NCI-H146 (cell line): Measurements from ENCODE around the gene LYZL6.

Experiments
- DNase-seq: peaks from one replicate; lab custom pipeline; 2025; lab: John Stamatoyannopoulos, UW

The LYZL6 gene

GRCh38 chr17:35943537-35943936 is at the start of gene LYZL6:
Gene LYZL6 (minus strand): TSS chr17:35943713. CDS start chr17:35939356, 4,357 bp downstream.
- no peak for DNase-seq

- no peak for DNase-seq
These were observed 47.6 kb upstream of the LYZL6 start for GRCh38 chr17:35991075-35991474.

GRCh38 chr17:35988164-35988563 is 44.7 kb upstream of the LYZL6 start:
- DNase-seq = no peak

GRCh38 chr17:35986643-35987042 is 43.1 kb upstream of the LYZL6 start, which contains the start of gene CCL14:
Gene CCL14 (minus strand): TSS chr17:35986729. CDS start chr17:35986649, 80 bp downstream.
- no peak for DNase-seq

GRCh38 chr17:35984140-35984539 is 40.6 kb upstream of the LYZL6 start:
- DNase-seq = no peak

GRCh38 chr17:35982409-35983191 is 39.1 kb upstream of the LYZL6 start:
- no peak for DNase-seq

GRCh38 chr17:35981908-35982330 is 38.4 kb upstream of the LYZL6 start:
- DNase-seq = no peak

- no peak for DNase-seq
These were observed 37.7 kb upstream of the LYZL6 start, which contains the start of gene CCL16 for GRCh38 chr17:35981246-35981645. Gene CCL16 (minus strand): TSS chr17:35981497. CDS start chr17:35981420, 77 bp downstream.

- DNase-seq = no peak
These were observed 34.8 kb upstream of the LYZL6 start for GRCh38 chr17:35978346-35978745.

- DNase-seq = no peak
These were observed 34.0 kb upstream of the LYZL6 start for GRCh38 chr17:35977509-35977908.

GRCh38 chr17:35973333-35974260 is 30.1 kb upstream of the LYZL6 start:
- no peak for DNase-seq

- DNase-seq = no peak
These were observed 29.4 kb upstream of the LYZL6 start for GRCh38 chr17:35972945-35973332.

- DNase-seq = no peak
These were observed 29.0 kb upstream of the LYZL6 start for GRCh38 chr17:35972535-35972934.

GRCh38 chr17:35972066-35972465 is 28.6 kb upstream of the LYZL6 start:
- no peak for DNase-seq

GRCh38 chr17:35969558-35970380 is 26.3 kb upstream of the LYZL6 start:
- peak; percentile 49 for DNase-seq

- DNase-seq = no peak
These were observed 25.1 kb upstream of the LYZL6 start for GRCh38 chr17:35968520-35969054.

- DNase-seq = no peak
These were observed 21.8 kb upstream of the LYZL6 start for GRCh38 chr17:35965272-35965671.

- DNase-seq = no peak
These were observed 20.1 kb upstream of the LYZL6 start for GRCh38 chr17:35963663-35964062.

- no peak for DNase-seq
These were observed 10.2 kb upstream of the LYZL6 start for GRCh38 chr17:35953720-35954119.

- DNase-seq = no peak
These were observed 5.9 kb upstream of the LYZL6 start for GRCh38 chr17:35949401-35949800.

- DNase-seq = no peak
These were observed 4.6 kb upstream of the LYZL6 start for GRCh38 chr17:35948092-35948491.
